IPS-NIHi11 (cell line): ENCODE data around the gene ENTREP3.

ENCODE experiments used
- DNase-seq: peaks from one replicate; pipeline ENCODE4 v3.0.0; 2012; ENCODE audit warnings: mixed read lengths, low spot score

Gene ENTREP3

DNA sequence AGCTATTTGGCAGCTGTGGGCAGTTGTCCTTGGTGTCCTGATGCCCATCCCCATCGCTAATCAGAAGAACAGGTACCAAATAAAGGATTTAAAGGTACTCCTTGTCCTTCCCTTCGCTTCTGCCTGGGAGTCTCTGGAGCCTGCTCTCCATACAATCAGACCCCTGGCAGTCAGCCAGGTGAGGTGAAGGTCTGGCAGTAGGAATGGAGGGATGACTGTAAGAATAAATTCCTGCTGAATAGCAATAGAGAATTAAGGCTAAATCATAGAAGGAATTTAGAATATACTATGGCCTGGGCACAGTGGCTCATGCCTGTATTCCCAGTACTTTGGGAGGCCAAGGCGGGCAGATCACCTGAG is 56.8 kb downstream of the ENTREP3 start:
- DNase-seq: no peak

DNA sequence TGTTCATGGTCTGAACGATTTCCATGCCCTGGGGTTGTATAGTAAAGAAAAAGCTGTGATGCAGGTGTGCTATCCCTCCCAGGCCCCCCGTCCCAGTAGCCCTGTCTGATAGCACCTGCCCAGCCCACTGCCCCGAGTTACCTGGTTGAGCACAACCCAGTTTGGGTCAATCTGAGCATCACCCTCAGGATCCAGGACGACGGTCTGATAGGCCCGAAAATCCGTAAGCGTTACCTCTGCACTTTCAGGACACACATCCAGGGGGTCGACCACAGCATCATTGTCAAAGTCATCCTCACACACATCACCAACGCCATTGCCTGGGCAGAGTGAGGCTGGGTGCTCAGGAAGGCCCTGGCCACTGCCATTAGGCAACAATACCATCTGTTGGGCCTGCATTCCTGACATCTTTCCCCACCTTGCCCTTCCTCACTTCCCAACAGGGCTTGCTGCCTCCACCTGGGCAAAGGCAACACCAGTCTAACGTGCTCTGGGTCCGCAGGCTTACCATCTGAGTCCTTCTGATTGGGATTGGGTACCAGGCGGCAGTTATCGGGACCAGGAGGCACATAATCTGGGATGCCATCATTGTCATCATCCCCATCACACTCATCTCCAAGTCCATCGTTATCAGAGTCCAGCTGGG is 57.3 kb downstream of the ENTREP3 start:
- no peak for DNase-seq
